ENCODE results near the gene TMEM8B.

Gene TMEM8B

DNA sequence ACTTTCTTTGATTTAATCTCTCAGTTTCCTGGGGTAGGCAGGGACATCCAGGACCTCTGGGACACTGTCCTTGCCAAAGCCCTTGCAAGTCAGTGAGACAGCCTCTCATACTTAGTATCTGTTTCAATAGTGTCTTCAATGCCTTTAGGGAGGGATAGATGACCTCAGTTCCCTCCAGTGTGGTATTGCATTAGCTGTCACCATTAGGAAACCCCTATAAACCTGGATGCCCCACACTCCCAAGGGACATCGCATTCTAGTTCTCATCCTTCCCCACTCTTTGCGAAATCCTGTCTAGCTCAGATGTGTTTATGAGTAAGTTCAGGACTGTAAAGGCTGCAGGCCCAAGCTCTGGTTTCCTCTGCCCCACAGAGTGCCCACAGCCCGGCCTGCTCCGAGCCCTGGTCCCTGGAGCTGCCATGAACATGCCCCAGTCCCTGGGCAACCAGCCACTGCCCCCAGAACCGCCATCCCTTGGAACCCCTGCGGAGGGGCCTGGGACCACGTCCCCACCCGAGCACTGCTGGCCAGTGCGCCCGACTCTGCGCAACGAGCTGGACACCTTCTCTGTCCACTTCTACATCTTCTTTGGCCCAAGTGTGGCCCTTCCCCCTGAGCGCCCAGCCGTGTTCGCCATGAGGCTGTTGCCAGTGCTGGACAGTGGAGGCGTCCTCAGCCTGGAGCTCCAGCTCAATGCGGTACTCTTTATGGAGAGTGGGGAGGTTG, 13.2 kb downstream of the TMEM8B start:
- DNase-seq = no peak

DNA sequence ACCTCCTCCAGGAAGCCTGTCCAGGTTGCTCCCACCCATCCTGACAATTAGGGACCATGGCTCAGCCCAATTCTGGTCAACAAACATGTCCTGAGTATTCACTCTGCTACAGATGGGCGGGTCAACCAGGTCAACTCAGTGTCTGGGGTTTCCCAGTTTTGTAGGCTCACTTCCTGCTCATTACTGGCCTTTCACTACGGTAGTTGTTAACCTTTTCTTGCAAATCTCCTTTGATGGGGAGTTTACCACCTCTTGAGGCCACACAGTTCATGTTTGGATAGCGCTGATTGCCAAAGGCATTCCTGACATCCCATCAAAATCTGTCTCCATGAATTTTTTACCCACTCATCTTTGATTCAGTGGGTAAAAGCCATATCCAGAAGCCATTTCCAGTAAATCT, 13.8 kb downstream of the TMEM8B start:
- no peak for DNase-seq

DNA sequence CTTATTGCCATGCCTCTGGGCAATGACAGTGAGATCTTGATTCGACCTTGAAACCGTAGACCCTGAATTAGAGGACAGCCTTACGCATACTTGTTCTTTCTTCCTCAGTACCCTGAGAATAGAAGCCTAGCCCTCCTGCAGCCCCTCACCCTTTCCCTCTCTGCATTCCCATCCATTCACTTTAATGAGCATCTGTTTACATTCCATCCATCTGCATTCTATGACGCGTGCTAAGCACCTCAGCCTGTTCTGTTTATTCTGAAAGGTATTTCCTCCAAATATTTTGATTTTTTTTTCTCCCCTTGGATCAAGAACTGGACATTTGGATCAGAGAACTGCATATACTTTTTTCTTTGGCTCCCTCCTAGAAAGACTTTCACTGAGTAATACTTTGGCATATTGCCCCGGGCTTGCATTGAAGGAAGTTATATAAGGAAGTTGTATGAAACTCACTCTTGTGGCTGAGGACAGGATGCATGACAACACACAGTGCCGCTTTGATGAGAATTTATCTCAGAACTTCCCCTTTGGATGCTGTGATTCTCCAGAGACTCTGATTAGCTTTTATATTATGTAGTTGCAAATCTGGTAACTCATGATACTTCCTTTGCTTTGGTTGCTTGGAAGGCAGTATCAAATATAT, 15.7 kb downstream of the TMEM8B start:
- no peak for DNase-seq

GRCh38 chr9:35845824-35846771, 17.1 kb downstream of the TMEM8B start:
- no peak for DNase-seq

GRCh38 chr9:35847792-35848572, 19.0 kb downstream of the TMEM8B start:
- DNase-seq = no peak

DNA sequence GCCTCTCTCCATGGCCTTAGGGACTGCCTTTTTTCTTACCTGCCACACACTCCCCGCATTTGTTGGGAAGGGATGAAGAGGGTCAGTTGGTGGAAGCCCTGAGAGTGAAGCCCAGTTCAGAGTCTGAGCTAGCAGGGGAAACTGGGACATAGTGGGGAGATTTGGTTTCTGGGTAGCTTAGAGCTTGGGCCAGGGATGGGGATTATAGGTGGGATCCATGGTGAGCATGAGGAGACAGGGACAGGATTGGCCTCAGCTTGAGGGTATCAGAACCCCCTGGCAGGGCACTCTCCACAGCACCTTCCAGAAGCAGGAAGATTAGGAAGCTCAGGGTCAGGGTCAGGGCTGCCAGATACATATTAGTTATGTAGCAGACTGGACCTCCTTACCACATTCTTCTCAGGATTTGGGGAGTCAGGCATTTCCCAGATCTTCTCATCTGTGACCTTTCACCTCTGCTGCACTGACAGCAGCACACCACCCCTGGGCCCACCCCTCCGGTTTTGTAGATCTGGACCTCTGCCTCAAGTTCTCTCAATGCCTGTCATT, 23.3 kb downstream of the TMEM8B start:
- no peak for DNase-seq

DNA sequence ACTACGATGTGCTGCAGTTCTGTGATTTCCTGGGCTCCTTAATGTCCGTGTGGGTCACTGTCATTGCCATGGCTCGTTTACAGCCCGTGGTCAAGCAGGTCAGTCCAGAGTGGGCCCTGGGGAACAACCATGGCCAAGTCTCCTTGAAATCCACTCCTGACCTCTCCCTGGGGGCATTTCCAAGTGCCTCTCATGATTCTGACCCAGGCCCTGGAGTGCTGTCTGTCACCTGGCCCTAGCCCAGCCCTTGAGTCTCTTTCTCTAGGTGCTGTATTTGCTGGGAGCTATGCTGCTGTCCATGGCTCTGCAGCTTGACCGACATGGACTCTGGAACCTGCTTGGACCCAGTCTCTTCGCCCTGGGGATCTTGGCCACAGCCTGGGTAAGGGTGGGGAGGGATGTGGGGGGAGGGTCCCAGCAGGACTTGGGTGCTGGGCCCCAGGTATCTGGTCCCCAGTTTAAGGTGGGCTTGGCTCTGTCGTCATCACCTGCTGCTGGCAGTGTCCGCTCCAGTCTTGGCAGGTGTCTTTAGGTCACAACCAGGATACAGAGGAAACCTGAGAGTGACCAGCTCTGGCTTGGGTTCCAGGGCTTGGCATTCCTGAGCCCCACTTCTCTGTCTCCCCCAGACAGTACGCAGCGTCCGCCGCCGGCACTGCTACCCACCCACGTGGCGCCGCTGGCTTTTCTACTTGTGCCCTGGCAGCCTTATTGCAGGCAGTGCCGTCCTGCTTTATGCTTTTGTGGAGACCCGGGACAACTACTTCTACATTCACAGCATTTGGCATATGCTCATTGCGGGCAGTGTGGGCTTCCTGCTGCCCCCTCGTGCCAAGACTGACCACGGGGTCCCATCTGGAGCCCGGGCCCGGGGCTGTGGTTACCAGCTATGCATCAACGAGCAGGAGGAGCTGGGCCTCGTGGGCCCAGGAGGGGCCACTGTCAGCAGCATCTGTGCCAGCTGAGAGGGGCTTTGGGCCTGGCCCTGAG, 24.1 kb downstream of the TMEM8B start:
- no peak for DNase-seq

DNA sequence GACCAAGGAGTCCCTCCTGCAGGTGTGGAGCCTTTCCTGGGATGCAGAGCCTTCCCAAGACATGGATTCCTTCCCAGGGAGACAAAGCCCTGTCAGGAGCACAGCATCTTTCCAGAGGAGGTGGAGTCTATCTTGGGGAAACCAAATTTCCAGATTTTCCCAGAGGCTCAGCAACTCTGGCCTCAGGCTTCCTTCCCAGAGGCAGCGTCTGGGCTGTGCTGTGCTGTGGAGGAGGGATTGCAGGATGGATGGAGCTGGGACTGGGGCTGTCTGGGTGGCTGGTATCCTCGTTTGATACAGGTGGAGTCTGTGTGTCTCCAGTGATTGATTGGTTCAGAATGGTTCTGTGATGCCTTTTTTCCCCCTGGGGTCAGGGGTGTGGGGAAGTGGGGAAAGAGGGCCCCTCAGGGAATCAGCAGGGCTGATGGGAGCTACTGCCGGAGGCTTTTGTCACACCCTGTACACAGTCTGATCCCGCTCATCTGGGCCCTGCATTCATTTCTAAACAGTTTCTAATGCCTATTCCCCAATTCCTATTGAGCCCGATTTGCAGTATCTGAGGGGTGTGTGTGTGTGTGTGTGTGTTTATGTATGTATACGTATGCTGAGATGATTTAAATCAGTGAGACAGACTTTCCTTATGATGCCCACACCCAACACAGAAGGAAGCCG, 25.2 kb downstream of the TMEM8B start:
- no peak for DNase-seq

DNA sequence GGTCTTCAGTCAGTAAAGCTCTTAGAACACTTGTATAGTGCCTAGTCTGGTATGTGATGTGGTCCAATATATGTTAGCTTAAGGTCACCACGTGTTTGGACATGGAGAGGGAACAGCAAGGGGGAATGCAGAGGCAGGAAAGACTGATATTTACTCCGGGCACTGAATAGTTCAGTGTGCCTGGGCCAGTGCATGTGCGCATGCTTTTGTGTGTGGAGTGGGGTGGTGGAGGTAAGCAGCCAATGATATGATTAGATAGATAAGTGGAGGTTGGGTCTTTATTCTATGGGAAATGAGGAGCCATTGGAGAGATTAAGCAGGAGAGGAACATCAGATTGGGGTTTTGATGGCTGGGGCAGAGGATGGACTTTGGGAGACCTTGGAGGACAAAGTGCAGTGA, 27.2 kb downstream of the TMEM8B start:
- DNase-seq = no peak

GRCh38 chr9:35856882-35857281, 27.9 kb downstream of the TMEM8B start:
- DNase-seq = no peak

- DNase-seq = no peak
These were observed 29.4 kb downstream of the TMEM8B start for GRCh38 chr9:35858458-35858857.

GRCh38 chr9:35859310-35859989, 30.4 kb downstream of the TMEM8B start:
- no peak for DNase-seq

DNA sequence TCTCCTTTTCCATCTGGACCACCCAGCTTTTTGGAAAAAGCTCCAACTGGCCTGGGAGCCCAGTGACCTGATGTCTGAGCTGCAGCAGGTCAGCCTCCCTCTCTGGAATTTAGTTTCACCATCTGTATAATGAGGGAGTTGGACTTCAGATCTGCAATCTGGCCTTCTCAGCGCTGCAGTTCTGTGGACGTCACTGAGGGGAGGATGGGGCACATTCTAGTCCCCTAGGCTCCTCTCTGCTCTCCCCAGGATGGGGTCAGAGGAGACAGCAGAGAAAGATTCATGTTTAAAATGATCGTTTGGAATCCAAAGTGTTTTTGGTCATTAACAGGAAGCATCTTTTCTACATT, 30.9 kb downstream of the TMEM8B start:
- DNase-seq = no peak

GRCh38 chr9:35861161-35861897, 32.3 kb downstream of the TMEM8B start:
- no peak for DNase-seq

- DNase-seq = no peak
These were observed 33.3 kb downstream of the TMEM8B start for GRCh38 chr9:35862328-35862727.

DNA sequence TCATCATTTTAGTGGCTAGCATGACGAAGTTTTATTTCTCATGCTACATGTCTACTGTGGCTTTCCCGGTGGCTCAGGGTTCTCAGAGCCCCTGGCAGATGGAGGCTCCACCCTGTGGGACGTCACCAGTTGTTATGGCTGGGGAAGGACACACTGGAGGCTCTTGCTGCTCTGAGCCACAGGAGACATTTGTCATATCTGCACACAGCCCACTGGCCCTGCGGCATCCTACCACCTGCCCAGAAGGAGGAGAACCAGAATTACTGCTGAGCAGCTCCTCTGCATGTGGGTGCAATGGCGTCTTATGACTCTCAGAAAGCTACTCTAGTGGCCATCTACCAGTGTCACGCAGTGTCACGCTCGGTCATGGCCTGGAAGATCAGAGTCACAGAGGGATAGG, 34.6 kb downstream of the TMEM8B start:
- no peak for DNase-seq

DNA sequence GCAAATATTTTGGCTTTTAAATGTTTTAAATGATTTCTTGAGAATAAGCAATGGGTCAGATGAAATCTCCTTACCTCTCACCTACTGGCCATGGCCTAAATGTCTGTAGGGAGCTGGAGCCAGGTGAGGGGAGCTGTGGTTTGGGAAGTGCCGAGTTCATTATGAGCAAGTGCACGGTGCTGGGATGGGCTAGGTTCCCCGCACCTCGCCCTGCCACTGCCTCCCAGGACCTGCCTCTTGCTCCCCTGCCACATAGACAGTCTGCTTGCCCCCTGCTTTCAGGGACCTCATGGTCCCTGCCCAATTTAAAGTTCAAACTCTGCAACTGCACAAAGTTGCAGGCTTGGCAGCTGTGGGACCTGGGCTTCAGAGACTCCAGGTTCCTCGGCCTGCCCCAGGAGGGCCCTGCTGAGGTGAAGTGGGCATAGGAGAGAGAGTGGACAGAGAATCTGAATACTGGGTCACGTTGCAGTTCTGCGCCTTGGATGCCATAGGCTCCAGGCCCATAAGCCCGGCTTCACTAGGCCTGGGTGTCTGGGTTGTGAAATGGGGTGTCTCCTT, 35.7 kb downstream of the TMEM8B start:
- no peak for DNase-seq

DNA sequence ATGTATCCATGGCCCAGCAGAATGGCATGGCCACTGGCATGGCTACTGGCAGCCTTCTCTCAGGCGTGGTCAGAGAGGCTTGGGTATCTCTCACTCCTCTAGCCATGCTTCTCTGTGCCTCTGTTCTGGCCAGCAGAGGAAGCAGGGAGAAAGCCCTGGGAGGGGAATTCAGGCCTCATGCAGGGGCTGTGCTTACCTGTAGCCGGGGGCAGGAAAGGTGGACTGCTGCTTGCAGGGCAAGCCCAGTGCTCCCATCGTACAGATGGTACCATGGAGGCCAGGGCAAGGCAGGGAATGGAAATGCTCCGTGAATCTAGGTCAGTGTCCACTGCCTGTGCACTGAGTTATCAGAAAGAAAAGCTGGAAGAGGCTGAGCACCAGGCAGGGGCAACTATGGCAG, 38.5 kb downstream of the TMEM8B start:
- no peak for DNase-seq

DNA sequence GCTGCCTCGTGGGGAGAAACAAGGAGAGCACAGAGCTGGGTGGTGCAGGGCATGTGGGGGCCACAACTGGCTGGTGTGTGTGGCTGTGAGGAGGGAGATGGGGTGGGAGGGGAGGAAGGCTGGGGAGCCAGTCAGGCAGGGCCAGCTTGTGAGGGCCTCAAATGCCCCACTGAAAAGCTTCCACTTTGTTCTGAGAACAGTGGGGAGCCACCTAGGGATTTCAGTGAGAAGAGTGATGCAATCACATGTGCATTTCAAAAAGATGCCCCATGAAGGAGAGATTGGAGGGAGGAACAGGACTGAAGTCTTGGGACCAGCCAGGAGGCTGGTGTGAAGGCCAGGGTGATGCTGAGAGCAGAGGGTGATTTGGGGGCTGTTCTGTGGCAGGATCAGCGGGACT, 39.9 kb downstream of the TMEM8B start:
- no peak for DNase-seq

Data from NCI-H1417 treated with DMSO at 0.1 percent for 48 hours (cell line).